K562 (cell line): ENCODE measurements around the gene ZFP36. TPM values are rescaled to one million over a fixed set of nuclear protein-coding genes. Genes with fewer than 3 reads are reported as not detected.
A peak's percentile ranks its signal among the peaks of the same experiment; 100 is the strongest.

Experiments
- CBX2 ChIP-seq: fragments of 200-600 bp; sonication (generic); IDR thresholded peaks from one replicate; pipeline ENCODE4 v1.6.1; 2012; ENCODE audit warnings: mild to moderate bottlenecking, low read length, inconsistent platforms; ENCODE audit not compliant: insufficient read depth, poor library complexity, severe bottlenecking
- HNRNPH1 ChIP-seq: fragments of 200-400 bp; formaldehyde crosslinking; optimal IDR thresholded peaks from 2 replicates; pipeline ENCODE3; 2017; ENCODE audit warnings: low read depth, mild to moderate bottlenecking, low read length, moderate library complexity
- KLF13 ChIP-seq: fragments of 450-650 bp; IDR thresholded peaks from 2 replicates; pipeline ENCODE4 v1.6.1; 2016; ENCODE audit warnings: missing genetic modification characterization, low read depth, mild to moderate bottlenecking, missing compliant biosample characterization, moderate library complexity, borderline replicate concordance
- NKRF ChIP-seq: fragments of 450-650 bp; IDR thresholded peaks from 2 replicates; pipeline ENCODE4 v1.6.1; 2016; ENCODE audit warnings: borderline replicate concordance
- POLR2AphosphoS5 ChIP-seq: IDR thresholded peaks from 2 replicates; pipeline ENCODE4 v1.6.1; 2011; ENCODE audit warnings: mild to moderate bottlenecking, low read depth, low read length, moderate library complexity; ENCODE audit not compliant: control insufficient read depth, insufficient read depth
- TAF7 ChIP-seq: fragments of 450-650 bp; IDR thresholded peaks from 2 replicates; pipeline ENCODE4 v1.6.1; 2016; ENCODE audit warnings: missing genetic modification characterization, missing compliant biosample characterization
- ZMIZ1 ChIP-seq, 2 experiments: fragments of 150-350 bp in 1 of 2; IDR thresholded peaks; 2 replicates each; pipeline ENCODE4 v1.6.1; 2012 to 2016; ENCODE audit warnings: low read depth in 2 of 2, low read length in 2 of 2, mild to moderate bottlenecking in 1 of 2, moderate library complexity in 1 of 2
- polyA plus RNA-seq, 8 experiments: library from polyadenylated mRNA; depleted of rRNA in 4 of 8; stranded (reverse) in 5 of 8; unstranded in 3 of 8; fragments of >200 nt; fragmentation: Nextera tagmentation in 2 of 8; fragmentation: Illumina TruSeq in 1 of 8; extraction: Ambion mirVana in 2 of 8; extraction: Trizol in 1 of 8; gene quantifications; 2 replicates each; pipeline versions ENCODE4 v1.2.1 to v1.2.3, GENCODE V29; 2011 to 2014; ENCODE audit warnings: inconsistent platforms in 1 of 8, missing spikeins in 1 of 8
- total RNA-seq, 7 experiments: library from RNA; depleted of rRNA in 6 of 7; stranded (reverse); fragments of >200 nt in 6 of 7; fragmentation: Illumina TruSeq in 2 of 7; extraction: Trizol in 2 of 7; gene quantifications; 2 replicates each; pipeline versions ENCODE4 v1.2.1 to v1.2.3, GENCODE V29; 2011 to 2021; ENCODE audit warnings: low replicate concordance in 1 of 7
- TF ChIP-seq, protein P1 (sequence below), 2 experiments: fragments of 450-650 bp in 1 of 2; sonication (generic) in 1 of 2; formaldehyde crosslinking in 1 of 2; IDR thresholded peaks; 2 replicates each; pipeline versions ENCODE4 v1.7.1 to v1.9.0; 2016 to 2022; ENCODE audit warnings: inconsistent platforms in 1 of 2, mild to moderate bottlenecking in 1 of 2, missing genetic modification reagents in 1 of 2
- TF ChIP-seq, protein P2 (sequence below): fragments of 450-650 bp; conservative IDR thresholded peaks from 2 replicates; pipeline ENCODE4 v1.6.1; 2016; ENCODE audit warnings: missing genetic modification characterization, low read depth, mild to moderate bottlenecking, missing compliant biosample characterization, moderate library complexity

The ZFP36 gene
- total and polyA plus RNA-seq, 9 of the 15 experiments (the other 6 are each of a cell fraction or from before 2014, with no cell fraction given) = 1.0 to 20.1 (median 3.5) TPM

- TF ChIP-seq ZMIZ1 (IDR thresholded peaks at IDR 0.05; ENCODE audit: low read depth in 2 of 2, low read length in 2 of 2) (no peak), POLR2AphosphoS5 (peak; percentile 91), HNRNPH1 (no peak), NKRF (peak; percentile 77; the same call in 1 of the 2 replicates), TAF7 (tag) (peak; percentile 50), KLF13 (tag) (peak; percentile 63), CBX2 (no peak)
- TF ChIP-seq, protein P1, sequence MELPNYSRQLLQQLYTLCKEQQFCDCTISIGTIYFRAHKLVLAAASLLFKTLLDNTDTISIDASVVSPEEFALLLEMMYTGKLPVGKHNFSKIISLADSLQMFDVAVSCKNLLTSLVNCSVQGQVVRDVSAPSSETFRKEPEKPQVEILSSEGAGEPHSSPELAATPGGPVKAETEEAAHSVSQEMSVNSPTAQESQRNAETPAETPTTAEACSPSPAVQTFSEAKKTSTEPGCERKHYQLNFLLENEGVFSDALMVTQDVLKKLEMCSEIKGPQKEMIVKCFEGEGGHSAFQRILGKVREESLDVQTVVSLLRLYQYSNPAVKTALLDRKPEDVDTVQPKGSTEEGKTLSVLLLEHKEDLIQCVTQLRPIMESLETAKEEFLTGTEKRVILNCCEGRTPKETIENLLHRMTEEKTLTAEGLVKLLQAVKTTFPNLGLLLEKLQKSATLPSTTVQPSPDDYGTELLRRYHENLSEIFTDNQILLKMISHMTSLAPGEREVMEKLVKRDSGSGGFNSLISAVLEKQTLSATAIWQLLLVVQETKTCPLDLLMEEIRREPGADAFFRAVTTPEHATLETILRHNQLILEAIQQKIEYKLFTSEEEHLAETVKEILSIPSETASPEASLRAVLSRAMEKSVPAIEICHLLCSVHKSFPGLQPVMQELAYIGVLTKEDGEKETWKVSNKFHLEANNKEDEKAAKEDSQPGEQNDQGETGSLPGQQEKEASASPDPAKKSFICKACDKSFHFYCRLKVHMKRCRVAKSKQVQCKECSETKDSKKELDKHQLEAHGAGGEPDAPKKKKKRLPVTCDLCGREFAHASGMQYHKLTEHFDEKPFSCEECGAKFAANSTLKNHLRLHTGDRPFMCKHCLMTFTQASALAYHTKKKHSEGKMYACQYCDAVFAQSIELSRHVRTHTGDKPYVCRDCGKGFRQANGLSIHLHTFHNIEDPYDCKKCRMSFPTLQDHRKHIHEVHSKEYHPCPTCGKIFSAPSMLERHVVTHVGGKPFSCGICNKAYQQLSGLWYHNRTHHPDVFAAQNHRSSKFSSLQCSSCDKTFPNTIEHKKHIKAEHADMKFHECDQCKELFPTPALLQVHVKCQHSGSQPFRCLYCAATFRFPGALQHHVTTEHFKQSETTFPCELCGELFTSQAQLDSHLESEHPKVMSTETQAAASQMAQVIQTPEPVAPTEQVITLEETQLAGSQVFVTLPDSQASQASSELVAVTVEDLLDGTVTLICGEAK (IDR thresholded peaks at IDR 0.05) = peak; percentile 88
- TF ChIP-seq, protein P1 (CRISPR knock-in tag; IDR thresholded peaks at IDR 0.05) = no peak
- TF ChIP-seq, protein P2, sequence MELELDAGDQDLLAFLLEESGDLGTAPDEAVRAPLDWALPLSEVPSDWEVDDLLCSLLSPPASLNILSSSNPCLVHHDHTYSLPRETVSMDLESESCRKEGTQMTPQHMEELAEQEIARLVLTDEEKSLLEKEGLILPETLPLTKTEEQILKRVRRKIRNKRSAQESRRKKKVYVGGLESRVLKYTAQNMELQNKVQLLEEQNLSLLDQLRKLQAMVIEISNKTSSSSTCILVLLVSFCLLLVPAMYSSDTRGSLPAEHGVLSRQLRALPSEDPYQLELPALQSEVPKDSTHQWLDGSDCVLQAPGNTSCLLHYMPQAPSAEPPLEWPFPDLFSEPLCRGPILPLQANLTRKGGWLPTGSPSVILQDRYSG (tag) = no peak
These were observed 15.8 kb upstream of the ZFP36 start, which contains the start of the genes MED29 and PAF1 (continued) for GRCh38 chr19:39390751-39391437.
